PC-3 (cell line): Measurements from ENCODE around the gene TRIM38. TPM values are rescaled to one million over a fixed set of nuclear protein-coding genes. Genes with fewer than 3 reads are reported as not detected.

Experiments
- ATAC-seq: fragments of 200-7000 bp; cut with Tn5 transposase; 2 replicates; pipeline ENCODE4 v1.9.1; 2020; ENCODE audit warnings: mild to moderate bottlenecking, moderate library complexity
- BruUV-seq: library from RNA; stranded (reverse); fragments of 400-500 nt; replicated peaks from 2 replicates; lab custom pipeline; 2021; lab: Mats Ljungman, UMichigan
- CTCF ChIA-PET: fragments of 300-600 bp; sonication (Branson Sonifier 250); formaldehyde crosslinking; loops from one replicate; lab custom pipeline; 2022; ENCODE audit warnings: antibody characterized with exemption; lab: Charles Lee
- POLR2A ChIA-PET: fragments of 300-600 bp; sonication (Branson Sonifier 250); formaldehyde crosslinking; loops from one replicate; lab custom pipeline; 2022; ENCODE audit warnings: antibody characterized with exemption; ENCODE audit not compliant: unreplicated experiment; lab: Charles Lee
- DNase-seq: peaks from one replicate; pipeline ENCODE4 v3.0.0-alpha.2; 2015
- H2AFZ ChIP-seq: fragments of 300-600 bp; sonication (generic); 2 replicates; pipeline ENCODE4 v1.6.0; 2016; ENCODE audit warnings: antibody characterized with exemption, low read length
- H3F3A ChIP-seq: fragments of 300-600 bp; sonication (generic); one replicate; pipeline ENCODE4 v1.6.0; 2017; ENCODE audit warnings: antibody characterized with exemption, low read length, control low read depth, mild to moderate bottlenecking; ENCODE audit not compliant: unreplicated experiment
- H3K27ac ChIP-seq: fragments of 300-600 bp; sonication (generic); 2 replicates; pipeline ENCODE4 v1.5.1; 2016; ENCODE audit warnings: mild to moderate bottlenecking, low read length
- H3K27me3 ChIP-seq: fragments of 300-600 bp; sonication (generic); 2 replicates; pipeline ENCODE4 v1.6.1; 2016; ENCODE audit warnings: low read length, mixed read lengths
- H3K36me3 ChIP-seq: fragments of 300-600 bp; sonication (generic); 2 replicates; pipeline ENCODE4 v1.6.1; 2016; ENCODE audit warnings: low read depth, mixed run types, low read length, mixed read lengths
- H3K4me1 ChIP-seq: fragments of 300-600 bp; sonication (generic); 2 replicates; pipeline ENCODE4 v1.5.1; 2016; ENCODE audit warnings: low read length; ENCODE audit not compliant: insufficient read depth
- H3K4me2 ChIP-seq: fragments of 300-600 bp; sonication (generic); 2 replicates; pipeline ENCODE4 v1.6.0; 2016; ENCODE audit warnings: low read length
- H3K4me3 ChIP-seq: fragments of 300-600 bp; sonication (generic); 2 replicates; pipeline ENCODE4 v1.5.1; 2016; ENCODE audit warnings: mild to moderate bottlenecking, low read length, mixed read lengths
- H3K79me2 ChIP-seq: fragments of 300-600 bp; sonication (generic); 2 replicates; pipeline ENCODE4 v1.6.1; 2017; ENCODE audit warnings: low read length, mixed read lengths
- H3K9ac ChIP-seq: fragments of 300-600 bp; sonication (generic); 2 replicates; pipeline ENCODE4 v1.6.0; 2016; ENCODE audit warnings: mild to moderate bottlenecking, low read length
- H3K9me2 ChIP-seq: fragments of 300-600 bp; sonication (generic); replicated peaks from 2 replicates; pipeline ENCODE4 v1.6.1; 2016; ENCODE audit warnings: mixed run types, low read length, mixed read lengths
- H3K9me3 ChIP-seq: fragments of 300-600 bp; sonication (generic); 2 replicates; pipeline ENCODE4 v1.6.1; 2016; ENCODE audit warnings: low read length, mixed read lengths
- H4K20me1 ChIP-seq: fragments of 300-600 bp; sonication (generic); 2 replicates; pipeline ENCODE4 v1.6.1; 2016; ENCODE audit warnings: low read length, mixed read lengths
- EZH2 ChIP-seq: fragments of 300-600 bp; sonication (generic); IDR thresholded peaks from one replicate; pipeline ENCODE4 v1.6.1; 2017; ENCODE audit warnings: antibody characterized with exemption, mild to moderate bottlenecking, low read length; ENCODE audit not compliant: unreplicated experiment
- EZH2phosphoT487 ChIP-seq: fragments of 300-600 bp; sonication (generic); IDR thresholded peaks from 2 replicates; pipeline ENCODE4 v1.6.1; 2018; ENCODE audit warnings: mild to moderate bottlenecking, antibody characterized with exemption, low read length, borderline replicate concordance
- intact Hi-C: fragments of 100-400 bp; cut with micrococcal nuclease; formaldehyde crosslinking; loops from 2 replicates; pipeline ENCODE4 v1.9.0; 2023
- total RNA-seq: library from RNA; depleted of rRNA; stranded (reverse); fragments of >200 nt; gene quantifications from 2 replicates; pipeline ENCODE4 v1.2.3, GENCODE V29; 2014
- TF ChIP-seq, protein P1 (sequence below): fragments of 300-600 bp; sonication (generic); conservative IDR thresholded peaks from 2 replicates; pipeline ENCODE4 v1.5.1; 2017; ENCODE audit warnings: antibody characterized with exemption, low read depth, mild to moderate bottlenecking, low read length

The TRIM38 gene
- total RNA-seq, 1 experiment from 2014 or later, result 5.6 TPM

GRCh38 chr6:26021350-26022131, 58.9 kb downstream of the TRIM38 start:
- intact Hi-C loops, result loop anchor here (5.0 kb wide), 1 partner anchor 59 kb away; the partner anchor contains the start of gene TRIM38
- no TSS peak for BruUV-seq
- peak overlapping the region; percentile 90 for H3K27ac ChIP-seq

DNA sequence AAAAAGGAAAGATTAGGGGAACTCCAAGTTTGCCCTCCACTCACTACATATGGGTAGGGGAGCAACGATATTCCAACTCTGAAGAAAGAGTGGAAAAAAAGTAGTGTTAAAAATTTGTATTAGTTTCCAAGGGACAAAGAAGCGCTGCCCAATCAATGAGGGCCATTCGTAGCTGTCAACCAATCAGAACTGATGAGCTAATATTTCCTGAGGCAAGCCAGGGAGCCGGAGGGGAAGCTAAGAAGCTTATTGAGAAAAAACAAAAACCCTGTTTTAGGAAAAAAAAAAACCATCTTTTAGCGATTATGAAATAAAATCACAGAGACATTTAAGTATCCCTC, 59.5 kb downstream of the TRIM38 start:
- peaks cover 21% of the 10 kb centered on the region for H3F3A ChIP-seq
- no peaks in the 10 kb centered on the region for H3K79me2 ChIP-seq
- POLR2A ChIA-PET, result interaction anchor here (0.5 to 3.4 kb wide), 11 partner anchors 9 to 1121 kb away, joined by 3 to 54 read pairs (median 5); a partner anchor contains a TSS
- ATAC-seq, result peak; percentile 8; the same call in 1 of the 2 replicates
- 0 out of 2 replicates have a peak, but pooled peaks cover 3% of the 10 kb centered on the region for H4K20me1 ChIP-seq
- CTCF ChIA-PET, result interaction anchor here (0.6 to 1.3 kb wide), 2 partner anchors 30 to 44 kb away, joined by 3 to 4 read pairs; no protein-coding TSS in a partner anchor
- DNase-seq, result peak; percentile 77
- intact Hi-C loops, result loop anchor here (5.0 kb wide), 1 partner anchor 60 kb away; the partner anchor contains the start of gene TRIM38
- peak overlapping the region; percentile 97 for H3K4me2 ChIP-seq
- peaks cover 33% of the 10 kb centered on the region for H3K4me1 ChIP-seq
- BruUV-seq, result no TSS peak
- TF ChIP-seq, protein P1, sequence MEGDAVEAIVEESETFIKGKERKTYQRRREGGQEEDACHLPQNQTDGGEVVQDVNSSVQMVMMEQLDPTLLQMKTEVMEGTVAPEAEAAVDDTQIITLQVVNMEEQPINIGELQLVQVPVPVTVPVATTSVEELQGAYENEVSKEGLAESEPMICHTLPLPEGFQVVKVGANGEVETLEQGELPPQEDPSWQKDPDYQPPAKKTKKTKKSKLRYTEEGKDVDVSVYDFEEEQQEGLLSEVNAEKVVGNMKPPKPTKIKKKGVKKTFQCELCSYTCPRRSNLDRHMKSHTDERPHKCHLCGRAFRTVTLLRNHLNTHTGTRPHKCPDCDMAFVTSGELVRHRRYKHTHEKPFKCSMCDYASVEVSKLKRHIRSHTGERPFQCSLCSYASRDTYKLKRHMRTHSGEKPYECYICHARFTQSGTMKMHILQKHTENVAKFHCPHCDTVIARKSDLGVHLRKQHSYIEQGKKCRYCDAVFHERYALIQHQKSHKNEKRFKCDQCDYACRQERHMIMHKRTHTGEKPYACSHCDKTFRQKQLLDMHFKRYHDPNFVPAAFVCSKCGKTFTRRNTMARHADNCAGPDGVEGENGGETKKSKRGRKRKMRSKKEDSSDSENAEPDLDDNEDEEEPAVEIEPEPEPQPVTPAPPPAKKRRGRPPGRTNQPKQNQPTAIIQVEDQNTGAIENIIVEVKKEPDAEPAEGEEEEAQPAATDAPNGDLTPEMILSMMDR, result no peak
- TF ChIP-seq EZH2 (no peak), EZH2phosphoT487 (no peak)
- H3K36me3 ChIP-seq, result no peaks in the 10 kb centered on the region
- H3K9me3 ChIP-seq, result no peaks in the 10 kb centered on the region
- no peaks in the 10 kb centered on the region for H3K9me2 ChIP-seq
- peak overlapping the region; percentile 84 for H3K9ac ChIP-seq
- no peaks in the 10 kb centered on the region for H3K27me3 ChIP-seq
- H2AFZ ChIP-seq, result peak overlapping the region; percentile 85
- peak overlapping the region; percentile 90 for H3K27ac ChIP-seq
- H3K4me3 ChIP-seq, result peak overlapping the region; percentile 96

More at GRCh38 chr6:26021350-26022131, 58.9 kb downstream of the TRIM38 start:
- Histone ChIP-seq H3K9ac (peak overlapping the region; percentile 93), H3K27me3 (no peaks in the 10 kb centered on the region), H3K4me1 (peaks cover 33% of the 10 kb centered on the region), H3K9me2 (no peaks in the 10 kb centered on the region), H3K36me3 (no peaks in the 10 kb centered on the region), H3K79me2 (no peaks in the 10 kb centered on the region), H3K4me3 (peak overlapping the region; percentile 96), H4K20me1 (0 out of 2 replicates have a peak, but pooled peaks cover 1% of the 10 kb centered on the region), H3K9me3 (no peaks in the 10 kb centered on the region), H3F3A (peaks cover 18% of the 10 kb centered on the region), H2AFZ (peak overlapping the region; percentile 85), H3K4me2 (peak overlapping the region; percentile 97)
- ATAC-seq (peak; percentile 72), DNase-seq (peak; percentile 97)
- POLR2A ChIA-PET, result interaction anchor here (0.5 to 3.4 kb wide), 11 partner anchors 10 to 1557 kb away, joined by 3 to 54 read pairs (median 5); a partner anchor contains a TSS
- TF ChIP-seq EZH2, result no peak
- TF ChIP-seq, protein P1, result no peak
- TF ChIP-seq EZH2phosphoT487, result no peak
- CTCF ChIA-PET, result interaction anchor here (0.6 to 1.3 kb wide), 2 partner anchors 29 to 44 kb away, joined by 3 to 4 read pairs; no protein-coding TSS in a partner anchor
